Brain pericyte (primary cell): ENCODE results near the gene NRIP2.
"Not testable (repeated sequence)": the region's sequence is repeated elsewhere in the genome, so short reads cannot be mapped to it uniquely, and the experiment has no call there.

Experiments
- DNase-seq: peaks from one replicate; pipeline ENCODE4 v3.0.0-alpha.2; 2012; ENCODE audit warnings: low read depth, low spot score

Gene NRIP2, protein sequence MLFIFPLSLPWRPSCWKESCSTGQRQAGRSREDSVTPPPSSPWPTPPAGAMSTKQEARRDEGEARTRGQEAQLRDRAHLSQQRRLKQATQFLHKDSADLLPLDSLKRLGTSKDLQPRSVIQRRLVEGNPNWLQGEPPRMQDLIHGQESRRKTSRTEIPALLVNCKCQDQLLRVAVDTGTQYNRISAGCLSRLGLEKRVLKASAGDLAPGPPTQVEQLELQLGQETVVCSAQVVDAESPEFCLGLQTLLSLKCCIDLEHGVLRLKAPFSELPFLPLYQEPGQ

DNA sequence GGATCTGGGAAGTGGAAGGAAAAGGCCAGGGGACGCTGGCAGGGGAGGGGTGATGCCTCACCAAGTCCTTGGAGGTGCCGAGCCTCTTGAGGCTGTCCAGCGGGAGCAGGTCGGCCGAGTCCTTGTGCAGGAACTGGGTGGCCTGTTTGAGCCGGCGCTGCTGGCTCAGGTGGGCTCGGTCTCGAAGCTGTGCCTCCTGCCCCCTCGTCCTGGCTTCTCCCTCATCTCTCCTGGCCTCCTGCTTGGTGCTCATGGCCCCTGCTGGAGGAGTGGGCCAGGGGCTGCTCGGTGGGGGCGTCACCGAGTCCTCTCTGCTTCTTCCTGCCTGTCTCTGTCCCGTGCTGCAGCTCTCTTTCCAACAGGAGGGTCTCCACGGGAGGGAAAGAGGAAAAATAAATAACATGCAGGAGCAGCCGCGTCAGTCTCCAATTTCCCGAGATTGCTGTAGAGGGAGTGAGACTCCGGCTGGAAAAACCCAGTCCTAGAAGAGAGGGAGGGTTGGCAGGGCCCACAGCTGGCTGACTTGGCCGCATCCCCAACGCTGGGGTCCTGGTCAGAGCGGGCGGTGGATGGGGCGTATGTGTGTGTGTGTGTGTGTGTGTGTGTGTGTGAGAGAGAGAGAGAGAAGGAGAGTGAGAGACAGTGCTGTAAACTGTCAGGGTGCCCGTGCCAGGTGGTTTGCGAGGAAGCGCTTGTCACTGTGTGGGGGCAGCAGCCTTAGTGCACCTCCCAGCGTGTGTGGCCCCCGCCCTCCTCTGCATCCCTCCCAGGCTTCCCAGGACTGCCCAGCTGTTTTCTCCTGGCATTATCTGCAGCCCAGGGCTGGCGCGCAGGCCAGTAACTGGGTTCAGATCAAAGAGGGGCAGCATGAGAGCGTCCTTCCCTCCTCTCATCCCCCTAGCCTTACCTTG lies at the start of gene NRIP2:
TSS of gene NRIP2 (minus strand) at position 455 of the 911 bp plus-strand sequence. CDS start at position 403, 52 bp downstream.
- peak; percentile 68 for DNase-seq

DNA sequence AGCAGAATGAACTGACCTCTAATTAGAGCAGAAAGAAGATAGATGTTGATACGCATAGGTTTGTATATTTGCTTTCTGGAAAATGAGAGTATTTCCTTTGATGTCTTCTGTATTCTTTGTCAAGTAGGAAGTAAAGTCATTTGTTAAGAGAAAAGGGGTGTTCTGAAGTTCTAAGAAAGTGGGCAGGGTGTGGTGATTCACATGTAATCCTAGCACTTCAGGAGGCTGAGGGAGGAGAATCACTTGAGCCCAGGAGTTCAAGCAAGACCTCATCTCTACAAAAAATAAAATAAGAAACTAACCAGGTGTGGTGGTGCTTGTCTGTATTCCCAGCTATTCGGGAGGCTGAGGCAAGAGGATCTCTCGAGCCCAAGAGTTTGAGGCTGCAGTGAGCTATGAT lies 45.0 kb upstream of the NRIP2 start:
- DNase-seq, result no peak

DNA sequence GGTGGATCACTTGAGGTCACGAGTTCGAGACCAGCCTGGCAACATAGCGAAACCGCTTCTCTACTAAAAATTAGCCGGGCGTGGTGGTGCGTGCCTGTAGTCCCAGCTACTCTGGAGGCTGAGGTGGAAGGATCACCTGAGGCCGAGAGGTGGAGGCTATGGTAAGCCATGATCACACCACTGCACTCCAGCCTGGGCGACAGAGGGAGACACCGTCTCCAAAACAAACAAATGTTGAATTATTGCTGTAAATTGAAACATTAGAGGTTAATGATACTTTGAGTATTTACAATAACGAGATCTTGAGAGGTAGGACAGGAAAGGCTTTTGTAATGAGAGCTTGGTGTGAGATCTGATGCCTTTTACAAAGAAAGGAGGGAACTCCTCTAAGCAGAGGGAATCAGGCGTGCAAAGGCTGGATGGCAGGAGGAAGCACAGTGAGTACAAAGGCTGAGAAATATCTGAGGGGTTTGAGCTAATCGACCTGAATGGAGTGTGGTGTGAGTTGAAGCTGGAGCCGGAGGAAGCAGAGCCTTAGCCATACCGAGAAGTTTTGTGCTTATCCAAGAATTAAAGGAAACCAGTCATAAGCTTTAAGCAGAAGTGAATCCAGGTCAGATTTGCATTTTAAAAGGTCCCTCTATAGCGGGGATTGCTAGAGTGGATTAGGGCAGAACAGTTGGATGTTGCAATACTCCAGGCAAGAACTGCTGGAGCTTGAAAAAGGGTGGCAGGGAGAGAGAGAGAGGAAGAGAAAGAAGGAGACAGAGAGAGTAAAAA lies 43.3 kb upstream of the NRIP2 start:
- DNase-seq, result no peak

DNA sequence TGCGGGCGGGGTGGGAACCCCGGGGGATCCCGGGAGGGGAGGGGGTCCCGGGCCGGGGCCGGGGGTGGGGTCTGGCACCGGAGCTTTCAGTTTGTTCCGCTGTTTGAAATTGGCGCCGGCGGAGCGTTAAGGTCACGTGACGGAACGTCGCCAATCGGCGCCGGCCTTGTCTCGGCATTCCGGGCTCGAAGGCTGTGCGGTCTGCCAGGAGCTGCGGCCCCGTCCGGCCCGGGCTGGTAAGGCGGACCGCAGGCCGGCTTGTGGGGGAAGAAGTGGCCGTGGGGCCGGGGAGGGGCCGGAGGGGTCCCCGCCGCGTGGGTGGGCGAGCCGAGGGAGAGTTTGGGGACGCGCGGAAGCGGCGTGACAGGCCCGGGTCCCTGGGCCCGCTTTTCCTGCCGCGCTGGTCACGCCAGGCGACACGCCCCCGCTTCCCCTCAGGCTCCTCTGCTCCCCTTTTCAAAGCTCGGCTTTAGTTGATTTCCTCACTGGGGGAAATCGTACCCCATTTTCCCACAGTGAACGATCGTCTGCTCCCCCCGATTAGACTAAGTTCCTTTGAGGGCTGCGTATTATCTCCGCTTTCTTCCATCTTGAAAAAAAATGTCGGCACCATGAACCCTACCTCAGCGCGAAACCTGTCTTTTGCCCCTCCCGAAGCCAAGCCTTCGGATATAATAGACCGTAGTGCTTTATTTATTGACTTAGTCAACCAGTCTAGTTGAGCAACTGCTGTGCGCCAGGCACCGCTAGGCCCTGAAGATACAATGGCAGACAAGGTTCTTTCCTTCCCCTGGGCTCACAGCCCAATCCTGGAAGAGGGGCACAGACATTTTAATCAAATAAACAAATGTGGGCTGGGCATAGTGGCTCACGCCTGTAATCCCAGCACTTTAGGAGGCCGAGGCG lies 42.5 kb upstream of the NRIP2 start, which contains the start of the genes FOXM1 and RHNO1:
TSS of gene FOXM1 (minus strand) at position 128 of the 906 bp plus-strand sequence. CDS start 2,696 bp downstream, outside the sequence.
TSS of gene RHNO1 (plus strand) at position 177 of the 906 bp plus-strand sequence. CDS start 8,144 bp downstream, outside the sequence.
- DNase-seq, result no peak

DNA sequence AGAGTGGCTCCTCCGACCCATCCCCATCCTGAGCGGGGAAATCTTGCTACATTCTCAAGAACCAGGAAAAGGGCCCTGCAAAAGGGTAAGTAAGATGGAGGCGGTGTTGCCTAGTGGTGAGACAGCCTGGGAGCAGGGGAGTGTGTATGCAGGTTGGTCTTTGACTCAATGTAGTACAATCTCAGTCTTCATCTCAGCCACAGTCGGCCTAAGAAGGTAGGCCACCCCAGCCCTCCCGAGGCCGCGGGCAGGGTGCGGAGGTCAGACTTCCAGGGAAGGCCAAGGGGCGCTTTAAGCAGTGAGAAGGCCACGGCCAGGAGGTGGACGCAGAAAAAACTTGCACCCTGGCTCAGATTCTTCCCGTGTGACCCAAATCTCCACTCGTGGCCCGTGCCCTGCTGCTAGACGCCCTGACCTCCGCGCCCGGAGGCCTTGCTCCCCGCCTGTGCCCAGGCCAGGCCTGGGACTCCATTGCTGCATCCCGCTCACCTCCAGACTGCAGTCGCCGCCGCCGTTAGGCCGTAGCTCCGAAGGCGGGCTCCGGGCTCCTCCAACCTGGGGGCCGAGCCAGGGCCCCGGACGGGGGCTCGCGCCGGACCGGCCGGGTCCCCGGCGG lies 41.7 kb upstream of the NRIP2 start:
- no peak for DNase-seq

DNA sequence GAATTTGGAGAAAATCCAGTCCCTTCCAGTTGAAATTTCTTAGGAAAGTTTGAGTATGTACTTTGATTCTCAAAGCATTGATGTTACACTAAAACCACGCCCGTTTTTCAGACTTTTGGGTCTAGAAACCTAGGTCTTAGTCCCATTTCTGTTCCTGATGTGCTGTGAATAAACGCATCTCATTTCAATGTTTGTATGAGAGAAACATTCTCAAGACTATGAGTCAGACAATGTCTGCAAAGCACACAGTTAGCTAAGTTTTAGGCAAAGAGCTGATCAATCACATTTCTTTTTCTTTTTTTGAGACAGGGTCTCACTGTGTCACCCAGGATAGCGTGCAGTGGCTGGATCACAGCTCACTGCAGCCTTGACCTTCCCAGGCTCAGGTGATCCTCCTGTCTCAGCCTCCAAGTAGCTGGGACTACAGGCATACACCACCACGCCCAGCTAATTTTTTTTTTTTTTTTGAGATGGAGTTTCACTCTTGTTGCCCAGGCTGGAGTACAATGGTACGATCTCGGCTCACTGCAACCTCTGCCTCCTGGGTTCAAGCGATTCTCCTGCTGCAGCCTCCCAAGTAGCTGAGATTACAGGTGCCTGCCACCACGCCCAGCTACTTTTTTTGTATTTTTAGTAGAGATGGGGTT lies 34.3 kb upstream of the NRIP2 start:
- DNase-seq, result not testable (repeated sequence)

DNA sequence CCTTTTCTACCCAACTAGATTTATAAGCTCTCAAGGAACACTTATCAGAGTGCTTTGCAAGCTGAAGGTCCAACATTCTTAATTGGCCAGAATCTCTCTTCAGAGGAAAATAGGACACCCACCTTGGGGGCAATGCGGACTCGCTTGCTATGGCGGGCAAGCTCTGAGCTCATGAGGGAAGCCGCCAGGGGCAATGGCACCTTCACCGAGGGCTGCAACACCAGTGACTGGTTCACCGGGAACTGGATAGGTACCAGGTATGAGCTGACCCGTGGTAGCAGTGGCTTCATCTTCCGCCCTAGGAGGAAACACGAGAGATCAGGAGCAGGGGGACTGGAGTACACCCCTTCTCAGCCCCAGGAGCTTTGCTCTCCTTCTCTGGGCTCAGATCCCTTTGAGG lies 29.4 kb upstream of the NRIP2 start:
- DNase-seq, result no peak

DNA sequence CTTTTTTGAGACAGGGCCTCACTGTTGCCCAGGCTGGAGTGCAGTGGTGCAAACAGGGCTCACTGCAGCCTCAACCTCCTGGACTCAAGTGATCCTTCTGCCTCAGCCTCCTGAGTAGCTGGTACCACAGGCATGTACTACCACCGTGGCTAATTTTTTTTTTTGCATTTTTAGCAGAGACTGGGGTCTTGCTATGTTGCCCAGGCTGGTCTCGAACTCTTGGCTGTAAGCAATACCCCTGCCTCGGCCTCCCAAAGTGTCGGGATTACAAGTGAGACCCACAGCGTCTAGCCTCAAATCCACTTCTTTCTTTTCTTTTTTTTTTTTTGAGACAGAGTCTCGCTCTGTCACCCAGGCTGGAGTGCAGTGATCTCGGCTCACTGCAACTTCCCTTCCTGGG lies 28.6 kb upstream of the NRIP2 start:
- DNase-seq, result not testable (repeated sequence)

DNA sequence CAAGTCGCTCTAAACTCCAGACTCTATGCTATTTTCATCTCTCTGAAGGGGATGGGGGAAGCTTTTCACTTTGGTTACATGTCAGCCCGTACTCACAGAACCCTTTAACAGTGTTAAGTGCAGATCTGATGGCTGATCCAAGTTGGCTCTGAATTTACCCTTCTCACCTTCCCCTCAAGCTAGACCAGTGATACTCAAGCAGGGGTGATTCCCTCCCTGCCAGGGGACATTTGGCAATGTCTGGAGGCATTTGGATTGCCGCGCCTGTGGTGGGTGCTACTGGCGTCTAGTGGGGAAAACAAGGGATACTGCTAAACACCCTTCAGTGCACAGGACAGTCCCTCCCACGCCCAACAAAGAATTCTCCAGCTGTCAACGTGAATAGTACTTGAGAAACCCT lies 28.0 kb upstream of the NRIP2 start:
- no peak for DNase-seq

DNA sequence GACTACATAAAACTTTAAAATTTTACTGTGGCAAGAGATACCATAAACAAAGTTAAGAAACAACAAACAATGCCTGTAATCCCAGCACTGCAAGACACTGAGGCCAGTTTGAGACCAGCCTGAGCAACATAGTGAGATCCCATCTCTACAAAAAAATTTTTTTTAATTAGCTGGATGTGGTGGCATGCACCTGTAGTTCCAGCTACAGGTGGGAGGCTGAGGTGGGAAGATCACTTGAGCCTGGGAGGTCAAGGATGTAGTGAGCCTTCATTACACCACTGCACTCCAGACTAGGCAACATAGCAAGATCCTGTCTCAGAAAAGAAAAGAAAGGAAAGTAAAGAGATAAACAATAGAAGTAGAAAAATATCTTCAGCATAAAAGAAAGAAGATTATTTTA lies 25.3 kb upstream of the NRIP2 start:
- DNase-seq, result no peak

DNA sequence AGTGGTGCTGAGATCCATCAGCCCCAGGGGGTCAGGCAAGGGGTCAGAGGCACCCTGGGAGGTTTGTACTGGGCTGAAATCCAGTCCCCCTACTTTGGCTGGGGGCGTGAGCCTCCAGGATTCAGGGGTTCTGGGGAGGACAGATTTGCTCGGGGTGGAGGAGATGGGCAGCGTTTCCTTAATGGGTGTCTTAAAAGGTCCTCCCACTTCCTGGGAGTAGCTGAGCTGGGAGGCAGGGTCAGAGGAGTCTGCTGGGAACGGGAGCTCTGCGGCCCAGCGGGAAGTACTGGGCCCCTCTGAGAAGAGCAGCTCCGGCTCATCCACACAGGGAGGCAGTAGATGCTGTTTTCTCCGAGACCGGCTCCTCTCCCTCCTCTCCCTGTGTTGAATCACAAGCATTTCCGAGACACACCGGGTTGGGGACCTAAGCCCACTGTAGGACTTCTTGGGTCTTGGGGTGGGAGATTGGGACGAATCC lies 24.1 kb upstream of the NRIP2 start:
- no peak for DNase-seq

DNA sequence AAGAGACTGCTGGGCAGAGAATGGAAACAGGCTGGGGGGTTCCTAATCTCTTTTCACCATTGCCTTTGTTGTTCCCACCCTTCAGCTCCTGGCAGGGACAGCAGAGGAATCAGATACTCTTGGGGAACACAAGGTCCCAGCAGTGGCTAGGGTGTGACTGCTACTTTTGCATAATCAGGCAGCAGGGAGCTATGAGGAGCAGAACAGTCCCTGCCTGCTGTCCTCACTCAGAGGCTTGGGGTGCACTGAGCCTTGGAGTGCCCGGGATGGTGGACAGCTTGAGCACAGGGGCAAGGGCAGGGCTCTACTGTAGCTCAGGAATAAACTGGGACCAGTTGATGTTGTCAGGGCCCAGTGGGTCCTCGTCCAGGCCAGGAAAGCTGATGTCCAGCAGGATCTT lies 23.5 kb upstream of the NRIP2 start:
- no peak for DNase-seq

DNA sequence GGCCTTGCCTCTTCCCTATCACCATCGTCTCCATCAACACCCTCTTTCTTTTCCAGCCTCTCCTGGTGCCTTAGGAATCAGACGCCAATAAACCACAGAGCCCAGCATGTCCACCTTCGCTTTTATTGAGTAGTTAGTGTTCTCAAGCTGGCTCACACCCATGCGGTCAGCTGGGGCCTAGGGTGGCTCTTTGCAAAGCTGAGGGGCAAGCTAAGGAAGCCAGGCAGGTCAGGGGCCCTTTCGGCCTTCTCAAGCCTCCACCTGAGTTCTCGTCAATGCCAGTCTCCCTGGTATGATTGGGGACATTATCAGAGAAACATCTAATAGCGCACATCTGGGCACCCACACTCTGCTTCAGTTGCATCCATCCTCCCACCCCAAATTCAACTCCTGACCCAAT lies 22.7 kb upstream of the NRIP2 start:
- no peak for DNase-seq

DNA sequence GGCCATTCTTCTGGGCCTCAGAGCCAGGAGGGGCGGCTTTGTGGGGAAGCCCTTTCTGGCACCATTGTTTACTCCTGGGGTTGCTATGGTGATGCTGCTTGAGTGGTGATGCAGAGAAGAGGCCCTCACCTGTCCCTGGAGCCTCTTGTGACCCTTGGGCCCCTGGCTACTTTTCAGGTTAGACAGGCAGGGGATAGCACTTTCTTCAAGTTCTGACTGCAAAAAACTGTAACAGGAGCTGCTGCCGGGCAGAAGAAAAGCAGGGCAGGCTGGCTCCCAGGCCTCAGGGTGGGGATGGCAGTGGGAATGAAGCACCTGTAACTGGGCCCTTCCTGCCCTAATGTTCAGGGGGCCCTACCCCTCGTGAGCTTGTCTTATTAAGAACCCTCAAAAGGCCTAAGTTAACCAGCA lies 22.2 kb upstream of the NRIP2 start, which contains the start of gene TEX52:
TSS of gene TEX52 (minus strand) at position 19 of the 411 bp plus-strand sequence. CDS start at position 6, 13 bp downstream.
- no peak for DNase-seq

DNA sequence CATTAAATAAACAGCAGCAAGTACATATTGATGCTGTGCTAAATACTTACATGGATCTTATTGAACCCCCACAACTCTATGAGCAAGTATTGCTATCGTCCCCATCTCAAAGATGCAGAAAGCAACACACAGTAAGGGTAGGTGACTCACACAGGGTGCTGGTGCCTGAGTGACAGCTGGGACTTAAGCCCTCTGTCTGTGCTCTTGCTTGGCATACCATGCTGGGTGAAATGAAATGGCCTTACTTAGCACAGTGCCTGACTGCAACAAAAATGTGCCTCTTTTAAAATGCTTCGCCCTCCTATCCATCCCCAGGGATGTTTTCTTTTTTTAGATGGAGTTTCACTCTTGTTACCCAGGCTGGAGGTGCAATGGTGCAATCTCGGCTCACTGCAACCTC lies 21.2 kb upstream of the NRIP2 start:
- DNase-seq, result no peak

DNA sequence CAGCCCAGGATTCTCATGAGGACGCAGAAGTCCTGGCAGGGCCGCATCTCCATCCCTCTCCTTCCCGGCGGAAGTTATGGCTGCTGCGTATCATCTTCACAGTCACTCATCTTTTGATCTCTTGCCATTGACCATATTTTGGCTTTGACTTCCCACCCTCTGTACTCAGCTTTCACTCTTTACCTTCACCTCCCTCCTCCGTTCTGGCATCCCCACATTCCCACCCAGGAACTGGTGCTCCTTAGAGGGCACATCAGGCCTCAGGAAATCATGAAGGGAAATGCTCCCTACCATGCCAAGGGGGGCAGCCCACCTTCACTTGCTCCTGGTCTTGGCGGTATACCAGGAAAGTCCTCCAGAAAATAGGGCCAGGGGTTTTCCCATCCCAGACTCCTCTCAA lies 20.7 kb upstream of the NRIP2 start:
- DNase-seq, result no peak

DNA sequence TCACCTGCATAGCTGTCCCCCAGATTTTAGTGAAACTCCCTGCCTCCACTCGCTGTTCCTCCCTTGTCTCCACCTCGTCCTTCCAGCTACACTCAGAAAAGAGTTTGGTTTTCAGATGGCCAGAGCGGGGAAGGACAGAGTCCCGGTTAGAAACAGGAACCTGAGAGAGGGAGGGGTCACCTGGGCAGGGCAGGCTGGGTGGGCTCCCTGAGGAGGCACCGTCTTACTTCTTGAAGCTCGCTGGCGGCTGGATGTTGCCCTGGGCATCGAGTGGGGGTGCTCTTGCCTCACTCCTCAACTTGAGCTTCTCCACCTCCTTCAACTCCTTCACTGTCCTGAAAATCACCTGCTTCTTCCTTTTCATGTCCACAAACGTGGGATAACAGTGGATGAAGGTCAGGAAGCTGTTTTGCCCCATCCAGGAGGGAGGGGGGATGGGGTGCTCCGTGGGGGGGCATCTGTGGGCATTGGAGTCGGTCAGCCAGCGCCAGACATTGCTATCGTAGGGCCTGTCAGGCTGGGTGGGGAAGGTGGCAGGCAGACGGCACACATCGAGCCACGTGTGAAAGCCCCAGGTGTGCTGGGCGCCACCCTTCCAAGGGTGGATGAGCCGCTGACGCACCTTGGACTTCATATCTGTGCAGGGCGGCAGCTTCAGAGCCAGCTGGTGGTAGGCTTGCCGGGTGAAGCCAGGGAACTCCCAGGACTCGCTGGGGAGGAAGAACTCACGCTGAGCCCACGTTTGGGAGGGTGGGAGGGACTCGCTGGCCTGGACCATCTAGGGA lies 20.0 kb upstream of the NRIP2 start:
- DNase-seq, result no peak

DNA sequence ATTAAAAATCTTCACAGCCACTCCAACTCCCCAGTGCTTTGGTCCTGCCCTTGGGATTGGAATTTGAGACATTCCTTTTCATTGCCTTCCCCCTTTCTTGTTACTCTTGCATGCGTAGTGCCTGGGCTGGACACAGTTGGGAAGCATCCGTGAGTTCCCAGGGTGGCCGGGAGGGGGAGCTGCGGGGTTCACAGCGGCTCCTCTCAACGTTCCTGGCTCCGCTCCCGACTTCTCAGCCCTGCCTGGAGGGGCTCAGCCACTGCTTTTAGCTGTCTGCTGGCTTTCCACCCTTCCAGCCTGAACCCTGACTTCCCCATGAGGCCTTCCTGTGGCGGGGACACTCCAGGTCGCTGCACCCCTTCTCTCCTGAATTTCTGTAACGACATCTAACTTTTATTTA lies 18.8 kb upstream of the NRIP2 start:
- DNase-seq, result no peak

DNA sequence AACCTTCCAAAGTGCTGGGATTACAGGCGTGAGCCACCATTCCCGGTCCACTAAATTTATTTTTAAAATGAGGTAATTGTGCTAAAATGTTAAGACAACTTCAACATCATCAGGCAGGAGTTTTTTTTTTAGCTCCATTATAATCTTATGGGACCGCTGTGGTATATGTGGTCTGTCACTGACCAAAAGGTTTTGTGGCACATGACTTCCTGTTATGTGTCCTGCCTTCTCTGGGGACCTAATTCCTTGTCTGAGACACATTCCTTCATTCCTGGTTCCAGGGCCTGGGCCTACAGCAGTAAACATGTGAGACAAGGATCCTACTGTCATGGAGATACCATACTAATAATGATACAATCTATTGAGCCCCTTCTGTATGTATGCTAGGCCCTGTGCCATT lies 17.1 kb upstream of the NRIP2 start:
- no peak for DNase-seq
